NCI-H1417 (cell line): ENCODE measurements around the gene DDX24.

Experiments
- DNase-seq, 3 experiments: peaks; one replicate each; lab custom pipeline; 2025; lab: John Stamatoyannopoulos, UW

Gene DDX24, protein sequence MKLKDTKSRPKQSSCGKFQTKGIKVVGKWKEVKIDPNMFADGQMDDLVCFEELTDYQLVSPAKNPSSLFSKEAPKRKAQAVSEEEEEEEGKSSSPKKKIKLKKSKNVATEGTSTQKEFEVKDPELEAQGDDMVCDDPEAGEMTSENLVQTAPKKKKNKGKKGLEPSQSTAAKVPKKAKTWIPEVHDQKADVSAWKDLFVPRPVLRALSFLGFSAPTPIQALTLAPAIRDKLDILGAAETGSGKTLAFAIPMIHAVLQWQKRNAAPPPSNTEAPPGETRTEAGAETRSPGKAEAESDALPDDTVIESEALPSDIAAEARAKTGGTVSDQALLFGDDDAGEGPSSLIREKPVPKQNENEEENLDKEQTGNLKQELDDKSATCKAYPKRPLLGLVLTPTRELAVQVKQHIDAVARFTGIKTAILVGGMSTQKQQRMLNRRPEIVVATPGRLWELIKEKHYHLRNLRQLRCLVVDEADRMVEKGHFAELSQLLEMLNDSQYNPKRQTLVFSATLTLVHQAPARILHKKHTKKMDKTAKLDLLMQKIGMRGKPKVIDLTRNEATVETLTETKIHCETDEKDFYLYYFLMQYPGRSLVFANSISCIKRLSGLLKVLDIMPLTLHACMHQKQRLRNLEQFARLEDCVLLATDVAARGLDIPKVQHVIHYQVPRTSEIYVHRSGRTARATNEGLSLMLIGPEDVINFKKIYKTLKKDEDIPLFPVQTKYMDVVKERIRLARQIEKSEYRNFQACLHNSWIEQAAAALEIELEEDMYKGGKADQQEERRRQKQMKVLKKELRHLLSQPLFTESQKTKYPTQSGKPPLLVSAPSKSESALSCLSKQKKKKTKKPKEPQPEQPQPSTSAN

DNA sequence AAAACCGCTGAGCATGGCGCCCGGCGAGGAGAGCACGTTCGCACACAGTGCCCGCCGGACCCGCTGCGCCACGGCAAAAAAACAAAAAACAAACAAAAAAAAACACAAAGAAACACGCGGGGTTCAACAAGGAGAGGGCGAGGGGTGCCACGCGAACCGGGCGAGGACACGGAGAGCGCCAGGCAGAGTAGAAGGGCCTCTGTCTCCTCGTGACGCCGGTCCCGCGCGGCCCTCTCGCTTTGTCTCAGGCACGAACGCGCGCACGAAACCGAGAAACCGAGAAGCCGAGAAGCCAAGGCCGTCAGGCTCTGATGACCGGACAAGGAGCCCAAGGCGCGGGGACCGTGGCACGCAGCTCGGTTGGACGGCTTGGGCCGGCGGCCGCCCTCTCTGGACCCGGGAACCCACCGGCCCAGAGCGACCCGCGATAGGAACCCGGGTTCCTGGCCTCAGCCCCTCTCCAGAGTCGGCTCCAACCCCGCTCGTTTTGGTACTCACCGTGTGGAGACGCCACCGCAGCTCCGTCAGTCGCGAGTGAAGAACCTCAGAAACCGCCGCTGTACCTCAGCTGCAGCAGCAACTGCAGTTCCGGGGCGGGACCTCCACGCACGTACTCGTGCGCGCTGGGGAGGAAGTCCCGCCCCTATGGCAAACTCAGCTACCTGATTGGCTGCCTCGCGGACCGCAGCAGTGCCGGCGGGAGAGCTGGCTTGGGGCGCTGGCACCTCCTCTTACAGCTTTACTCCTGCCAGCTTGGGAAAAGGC lies at the start of gene DDX24, which contains the start of gene IFI27L1:
DDX24 (minus strand) TSS at position 582 of the 765 bp plus-strand sequence. CDS start 1,460 bp downstream, outside the sequence.
IFI27L1 (plus strand) TSS at position 690 of the 765 bp plus-strand sequence. CDS start 15,628 bp downstream, outside the sequence.
- peak; percentile 94 to 97 (median 96) for DNase-seq

DNA sequence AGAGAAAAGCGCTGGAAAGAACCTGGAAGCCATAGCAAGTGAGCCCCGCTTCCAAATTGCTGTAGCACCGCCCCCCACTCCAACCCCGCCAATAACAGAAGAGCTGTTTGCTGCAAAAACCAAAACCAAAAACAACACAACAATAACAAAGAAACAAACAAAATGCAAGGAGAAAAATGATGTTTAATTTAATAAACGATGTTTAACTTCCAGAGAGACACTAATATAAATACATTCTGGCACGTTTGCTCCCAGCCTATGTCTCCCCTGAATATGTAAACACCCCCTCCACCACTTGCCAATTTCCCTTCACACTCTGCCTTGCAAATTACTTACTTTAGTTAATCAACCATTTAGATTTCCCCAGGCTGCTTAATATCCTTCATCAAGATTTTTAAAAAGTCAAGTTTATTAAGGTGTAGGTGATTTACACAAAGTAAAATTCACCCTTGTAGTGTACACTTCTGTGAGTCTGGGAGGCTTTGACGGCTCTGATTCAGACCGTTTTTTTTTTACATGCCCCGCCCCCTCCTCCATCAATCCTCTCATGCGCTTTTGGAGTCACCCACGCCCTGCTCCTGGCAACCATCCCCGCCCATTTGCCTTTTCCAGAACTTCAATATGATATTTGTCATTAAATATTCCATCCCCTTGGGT lies 48.9 kb upstream of the DDX24 start:
- DNase-seq = peak; percentile 20 to 81 (median 68)

DNA sequence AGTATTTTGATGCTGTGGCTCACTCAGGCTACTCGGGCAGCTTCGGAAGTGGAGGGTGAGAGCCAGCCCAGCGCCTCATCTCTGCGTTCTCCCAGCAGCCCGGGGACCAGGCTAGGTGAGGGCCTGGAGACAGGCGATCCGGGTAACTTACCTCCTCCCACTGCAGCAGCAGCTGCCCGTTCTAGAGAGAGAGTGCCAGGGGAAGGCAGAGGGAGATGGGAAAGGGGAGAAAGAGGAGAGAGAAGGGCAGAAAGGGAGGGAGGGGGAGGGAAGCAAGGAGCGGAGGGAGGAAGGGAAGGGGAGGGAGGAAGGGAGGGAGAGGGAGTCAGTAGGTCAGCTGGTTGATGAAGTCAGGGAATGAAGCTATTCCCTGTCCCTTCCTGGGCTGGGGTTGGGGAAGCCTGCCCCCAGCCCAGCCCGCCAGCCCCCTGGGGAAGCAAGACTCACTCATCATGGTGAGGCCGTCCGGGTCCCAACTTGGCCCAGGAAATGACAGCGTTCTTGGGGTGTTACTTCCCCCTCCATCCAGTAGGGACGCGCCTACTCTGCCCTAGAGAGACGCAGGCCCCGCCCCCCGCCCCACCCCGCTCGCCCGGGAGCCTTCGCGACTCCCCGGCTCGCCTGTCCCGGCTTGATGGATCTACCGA lies 48.2 kb upstream of the DDX24 start, which contains the start of gene IFI27L2:
IFI27L2 (minus strand) TSS at position 494 of the 647 bp plus-strand sequence; CDS start at position 454, 40 bp downstream.
- peak; percentile 27 to 88 (median 85) for DNase-seq

DNA sequence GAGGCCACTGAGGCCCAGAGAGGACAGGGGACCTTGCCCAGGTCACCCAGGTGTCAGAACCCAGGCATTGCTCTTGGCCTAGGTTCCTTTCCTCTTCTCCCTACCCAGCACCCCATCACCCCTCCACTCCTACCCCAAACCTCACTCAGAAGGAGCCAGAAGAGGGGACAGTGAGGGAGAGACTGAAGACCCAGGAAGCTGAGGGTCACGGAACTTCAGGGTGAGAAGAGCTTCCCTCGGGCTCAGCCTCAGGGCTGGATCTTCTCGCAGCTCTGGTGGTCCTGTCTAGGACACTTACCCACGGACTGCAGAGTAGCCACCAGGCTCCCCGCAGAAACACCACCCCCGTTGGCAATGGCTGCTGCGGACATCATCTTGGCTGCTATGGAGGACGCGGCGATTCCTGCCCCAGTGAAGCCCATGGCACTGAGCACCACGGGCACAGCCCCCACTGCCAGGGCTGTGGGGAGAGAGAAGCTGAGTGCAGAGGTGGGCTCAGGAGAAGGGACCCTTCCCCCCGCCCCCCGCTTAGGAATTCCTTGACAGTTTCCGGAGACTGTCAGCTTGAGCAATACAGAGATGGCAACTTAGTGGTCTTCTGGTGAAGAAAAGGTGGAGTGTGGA lies 47.3 kb upstream of the DDX24 start:
- no peak for DNase-seq

DNA sequence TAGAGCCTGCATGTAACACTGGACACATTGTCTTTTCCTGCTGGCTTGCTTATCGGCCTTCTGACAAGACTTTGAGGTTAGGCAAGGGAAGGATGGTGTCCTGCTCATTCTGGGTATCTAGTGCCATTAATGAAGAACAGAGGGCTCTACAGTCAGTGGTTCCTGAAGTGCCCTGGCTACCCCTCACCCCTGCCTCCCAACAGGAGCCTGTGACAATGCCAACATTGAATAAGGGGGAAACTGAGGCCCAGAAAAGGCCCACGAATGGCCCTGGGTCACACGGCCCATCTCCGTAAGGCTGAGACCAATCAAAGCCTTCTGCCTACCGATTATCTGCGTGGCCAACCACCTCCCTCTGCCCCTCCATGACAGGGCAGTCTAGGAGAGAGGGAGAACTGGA lies 46.3 kb upstream of the DDX24 start:
- DNase-seq = no peak

DNA sequence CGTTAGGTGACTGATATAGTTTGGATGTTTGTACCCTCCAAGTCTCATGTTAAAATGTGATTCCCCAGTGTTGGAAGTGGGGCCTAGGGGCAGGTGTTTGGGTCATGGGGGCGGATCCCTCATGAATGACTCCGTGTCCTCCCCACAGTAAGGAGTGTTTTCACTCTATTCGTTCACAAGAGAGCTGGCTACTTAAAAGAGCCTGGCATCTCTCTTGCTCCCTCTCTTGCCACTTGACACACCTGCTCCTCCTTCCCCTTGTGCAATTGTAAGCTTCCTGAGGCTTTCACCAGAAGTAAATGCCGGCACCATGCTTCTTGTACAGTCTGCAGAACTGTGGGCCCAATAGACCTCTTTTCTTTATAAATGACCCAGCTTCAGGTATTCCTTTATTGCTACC lies 45.8 kb upstream of the DDX24 start:
- no peak for DNase-seq

DNA sequence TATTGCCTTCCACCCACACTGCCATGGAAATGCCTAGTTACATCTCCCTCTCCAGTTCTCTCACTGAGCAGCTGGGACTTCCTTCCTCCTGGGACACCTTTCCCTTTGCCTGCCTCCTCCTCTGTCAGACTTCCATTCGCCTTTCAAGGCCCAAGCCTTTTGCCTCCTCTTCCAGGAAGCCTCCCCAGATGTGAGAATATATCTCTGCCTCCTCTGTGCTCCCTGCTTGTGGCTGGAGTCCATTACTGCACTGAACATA lies 45.3 kb upstream of the DDX24 start:
- DNase-seq = no peak

DNA sequence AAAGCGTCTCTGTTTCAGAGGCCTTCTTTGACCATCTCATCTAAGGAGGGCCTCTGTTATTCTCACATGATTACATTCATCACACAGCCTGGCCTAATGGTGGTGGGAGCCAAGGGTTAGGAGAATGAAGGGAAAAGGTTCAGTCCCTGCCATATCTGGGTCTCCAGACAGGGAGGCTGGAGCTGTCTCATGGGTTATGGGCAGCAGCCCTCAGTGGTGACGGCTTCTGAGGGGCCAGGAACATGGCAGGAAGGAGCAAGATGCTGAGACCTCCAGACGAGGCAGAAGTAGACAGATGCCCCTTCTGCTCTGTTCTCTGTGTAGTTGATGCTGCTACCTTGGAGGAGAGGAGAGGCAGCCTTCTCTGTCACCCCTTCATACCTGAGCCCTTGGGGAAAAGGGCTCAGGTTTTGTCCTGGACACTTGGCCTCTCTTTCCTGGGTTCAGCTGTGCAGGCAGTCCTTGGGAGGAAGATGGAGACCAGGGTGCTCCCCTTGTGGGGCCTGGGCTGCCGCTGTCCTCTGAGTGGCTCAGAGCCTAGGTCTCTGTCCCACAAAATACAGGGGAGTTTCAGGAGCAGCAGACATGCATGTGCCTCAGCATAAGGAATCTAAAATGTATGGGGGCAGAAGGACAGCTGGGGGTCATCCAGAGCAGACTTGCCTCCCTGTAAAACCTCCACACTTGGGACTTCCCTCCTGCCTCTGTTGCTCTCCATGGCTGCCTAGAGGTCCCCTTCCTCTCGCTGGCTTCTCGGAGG lies 44.8 kb upstream of the DDX24 start:
- no peak for DNase-seq

DNA sequence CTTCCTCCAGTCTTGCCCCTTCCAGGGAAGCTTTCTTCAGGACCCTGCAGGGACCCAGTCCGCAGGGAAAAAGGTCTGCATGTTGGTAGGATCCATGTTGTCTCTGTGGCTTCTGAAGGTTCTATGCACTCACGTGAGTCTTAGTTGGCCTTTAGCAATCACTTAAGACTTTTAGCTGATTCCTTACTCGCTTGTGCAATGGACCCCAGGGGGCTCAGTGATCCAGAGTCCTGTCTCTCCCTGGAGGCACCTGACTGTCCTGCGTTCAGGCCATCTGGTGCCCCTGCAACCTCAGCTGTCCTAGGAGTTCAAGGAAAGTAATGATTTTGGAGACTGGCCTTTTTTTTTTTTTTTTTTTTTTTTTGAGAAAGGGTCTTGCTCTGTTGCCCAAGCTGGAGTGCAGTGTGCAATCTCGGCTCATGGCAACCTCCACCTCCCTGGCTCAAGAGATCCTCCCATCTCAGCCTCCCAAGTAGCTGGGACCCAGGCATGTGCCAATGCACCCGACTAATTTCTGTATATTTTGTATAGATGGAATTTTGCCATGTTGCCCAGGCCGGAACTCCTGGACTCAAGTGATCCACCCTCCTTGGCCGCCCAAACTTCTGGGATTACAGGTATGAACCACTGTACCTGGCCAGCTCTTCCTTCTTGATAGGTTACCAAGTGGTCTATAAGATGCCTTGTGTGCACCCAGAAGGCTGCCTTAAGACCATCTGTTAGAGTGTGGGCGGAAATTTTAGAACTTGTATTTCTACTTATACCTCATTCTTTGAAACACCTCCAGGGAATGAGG lies 43.8 kb upstream of the DDX24 start:
- no peak for DNase-seq

DNA sequence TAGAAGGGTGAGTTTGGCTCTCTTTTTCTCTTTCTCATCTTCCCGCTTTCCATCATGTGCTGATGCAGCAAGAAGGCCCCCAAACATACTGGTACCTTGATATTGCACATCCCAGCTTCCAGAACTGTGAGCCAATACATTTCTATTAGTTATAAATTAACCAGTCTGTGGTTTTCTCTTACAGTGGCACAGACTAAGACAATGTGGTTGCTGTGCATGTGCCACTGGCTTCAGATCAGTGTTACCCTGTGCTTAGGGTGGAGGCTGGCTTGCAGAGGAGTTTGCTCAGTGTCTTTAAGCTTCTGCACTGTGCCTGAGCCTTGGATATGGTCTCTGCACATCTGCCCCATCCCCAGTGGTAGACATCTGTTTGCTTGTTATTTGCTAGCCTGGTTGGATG lies 42.9 kb upstream of the DDX24 start:
- no peak for DNase-seq

DNA sequence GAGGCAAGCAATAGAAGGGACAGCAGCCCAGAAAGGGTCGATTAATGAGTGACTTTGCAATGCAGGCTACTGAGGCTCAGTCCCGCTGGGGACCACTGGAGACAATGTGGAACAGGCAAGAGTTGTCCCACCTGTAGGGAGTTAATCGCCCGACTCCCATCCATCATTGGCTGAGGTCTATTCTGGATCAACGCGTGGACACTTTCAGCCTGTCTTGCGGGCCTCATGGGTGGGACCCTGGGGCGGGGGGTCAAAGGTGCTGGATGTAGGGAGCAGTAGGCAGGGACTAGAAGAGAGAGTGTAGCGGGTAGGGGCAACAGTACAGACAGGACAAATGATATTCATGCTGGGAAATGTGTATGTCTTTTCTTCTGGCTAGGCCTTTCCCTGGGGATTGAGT lies 42.3 kb upstream of the DDX24 start:
- no peak for DNase-seq

DNA sequence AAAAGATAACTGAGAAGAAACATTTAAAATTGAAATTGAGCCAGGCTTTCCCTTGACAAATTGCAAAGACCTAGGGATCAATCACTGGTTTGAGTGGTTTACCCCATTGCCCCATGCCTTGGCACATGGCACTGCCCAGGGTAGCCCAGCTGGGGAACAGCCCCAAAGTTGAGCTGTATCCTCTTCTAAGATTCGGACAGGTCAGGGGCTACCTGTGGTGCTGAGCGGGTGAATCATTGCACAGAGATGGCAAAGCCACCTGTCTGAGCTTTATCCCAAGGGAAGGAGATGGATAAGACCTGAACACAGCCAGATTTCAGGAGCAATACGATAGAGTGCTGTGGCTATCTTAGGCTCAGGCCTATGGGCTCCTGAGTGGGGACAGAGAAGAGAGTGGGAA lies 41.4 kb upstream of the DDX24 start:
- no peak for DNase-seq

DNA sequence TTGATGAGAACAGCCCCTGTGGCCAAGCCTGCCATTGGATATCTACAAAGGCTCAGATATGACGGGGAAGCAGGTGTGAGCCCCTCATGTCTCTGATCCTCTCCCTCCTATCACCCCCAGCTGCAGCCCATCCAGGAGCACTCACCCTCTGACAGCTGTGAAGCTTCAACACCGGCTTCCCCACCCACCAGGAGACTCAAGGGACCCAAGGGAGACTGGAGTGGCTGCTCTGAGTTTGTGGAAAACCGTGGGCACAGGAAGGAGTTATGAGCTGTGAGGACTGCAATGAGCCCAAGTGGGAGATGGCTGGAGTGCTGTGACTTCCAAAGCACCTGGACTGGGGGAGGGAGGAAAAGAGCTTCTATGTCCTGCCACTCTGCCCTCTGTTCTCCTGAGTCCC lies 40.5 kb upstream of the DDX24 start:
- DNase-seq = no peak

DNA sequence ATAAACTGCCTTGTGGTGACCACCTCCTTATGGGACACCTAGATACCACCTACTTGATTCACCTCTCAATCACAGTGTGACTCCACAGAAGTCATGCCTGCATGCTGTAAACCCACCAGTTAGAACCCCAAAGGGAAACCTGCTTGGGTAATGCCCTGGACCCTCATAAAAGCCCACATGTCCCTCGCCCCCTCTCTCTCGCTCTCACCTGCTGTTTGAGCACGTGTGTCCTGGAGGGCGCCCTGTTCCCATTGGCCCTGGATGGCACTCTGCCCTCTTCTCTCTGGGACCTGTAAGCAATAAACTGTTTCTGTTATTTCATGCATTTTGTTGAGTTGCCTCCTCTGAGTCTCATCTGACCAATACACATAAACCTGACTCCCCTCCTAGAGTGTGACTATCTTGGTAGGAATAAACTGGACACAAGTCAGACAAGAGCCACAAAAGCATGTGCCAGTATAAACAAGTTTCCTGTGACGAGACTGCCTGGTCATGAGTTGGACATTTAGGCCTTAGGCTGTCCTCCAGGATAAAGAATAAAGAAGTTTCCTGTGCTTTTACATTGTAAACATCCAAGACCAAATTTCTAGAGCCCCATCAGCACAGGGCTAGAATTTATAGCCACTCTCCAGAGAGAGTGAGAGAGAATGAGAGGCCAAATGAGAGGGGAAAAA lies 39.8 kb upstream of the DDX24 start:
- no peak for DNase-seq

DNA sequence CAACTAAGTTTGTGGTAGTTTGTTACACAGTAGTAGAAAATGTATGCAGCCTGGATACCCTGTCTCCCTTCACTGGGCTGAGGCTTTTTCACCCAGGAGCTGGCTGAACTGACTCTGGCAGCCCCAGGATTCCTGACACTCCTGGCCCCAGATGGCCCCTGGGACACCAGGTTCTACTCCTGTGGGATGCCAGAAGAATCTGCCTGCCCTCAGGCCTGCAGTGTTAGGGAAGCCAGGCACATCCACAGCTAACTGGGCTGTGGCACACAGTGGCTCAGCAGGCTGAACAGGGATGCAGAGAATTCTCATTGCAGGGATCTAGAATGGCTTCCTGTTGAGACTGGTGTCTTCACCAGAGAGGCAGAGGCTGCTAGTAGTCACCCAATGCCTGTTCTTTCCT lies 38.1 kb upstream of the DDX24 start:
- DNase-seq = no peak

DNA sequence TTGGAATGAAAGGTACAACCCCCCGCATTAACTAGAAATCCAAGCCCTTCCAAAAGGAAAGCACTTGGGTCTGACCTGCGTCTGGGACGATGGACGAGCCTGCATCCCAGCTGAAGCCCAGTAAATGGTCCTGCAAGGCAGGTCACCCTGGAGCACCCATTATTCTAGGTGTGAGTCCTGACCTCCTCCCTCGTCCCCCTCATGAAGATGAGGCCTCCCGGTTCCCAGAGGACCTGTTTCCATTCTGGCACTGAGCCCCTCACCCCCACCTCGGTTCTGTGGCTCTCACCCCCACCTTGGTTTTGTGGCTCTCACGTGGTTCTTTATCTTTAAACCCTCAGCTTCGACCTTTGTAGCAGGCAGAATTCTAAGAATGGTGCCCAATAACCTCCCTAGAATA lies 36.9 kb upstream of the DDX24 start:
- DNase-seq = no peak

DNA sequence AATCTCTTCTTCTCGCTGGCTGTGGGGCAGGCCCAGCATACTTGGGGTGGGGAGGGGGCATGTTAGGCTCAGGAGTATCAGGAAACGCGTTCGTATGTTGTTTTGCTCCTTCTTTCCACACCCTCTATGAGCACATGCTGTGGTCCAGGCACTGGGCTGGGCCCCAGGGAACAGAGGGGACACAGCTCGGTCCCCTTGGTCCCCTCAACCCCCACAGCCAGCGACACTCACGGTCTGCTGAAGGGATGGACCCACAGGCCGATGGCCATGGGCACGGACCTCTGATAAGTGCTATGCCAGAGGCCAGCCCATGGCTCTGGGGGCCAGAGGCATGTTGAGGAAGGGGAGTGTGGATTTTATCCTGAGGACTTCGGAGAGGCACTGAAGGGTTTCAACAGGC lies 35.7 kb upstream of the DDX24 start:
- DNase-seq = no peak

DNA sequence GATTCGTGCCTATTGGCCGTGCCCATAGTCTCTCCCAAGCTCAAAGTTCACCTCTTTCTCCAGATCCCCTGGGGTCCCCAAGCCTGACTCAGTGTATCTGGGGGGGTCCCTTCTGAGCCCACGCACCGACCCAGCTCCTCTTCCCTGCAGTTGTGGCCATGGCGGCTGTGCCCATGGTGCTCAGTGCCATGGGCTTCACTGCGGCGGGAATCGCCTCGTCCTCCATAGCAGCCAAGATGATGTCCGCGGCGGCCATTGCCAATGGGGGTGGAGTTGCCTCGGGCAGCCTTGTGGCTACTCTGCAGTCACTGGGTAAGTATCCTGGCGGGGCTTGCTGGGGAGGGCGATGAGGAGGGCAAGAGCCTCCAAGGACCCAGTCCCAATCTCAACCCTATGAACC lies 34.6 kb upstream of the DDX24 start:
- DNase-seq = no peak
